Endothelial cell of umbilical vein (primary cell): ENCODE measurements around the gene SPDL1.

Experiments used
- CTCF ChIP-seq, 2 donors: IDR thresholded peaks; 1 replicate in 1 of 2; 2 replicates in 1 of 2; pipeline ENCODE4 v1.5.1; 2011; ENCODE audit warnings: low read length in 2 of 2, mild to moderate bottlenecking in 2 of 2, moderate library complexity in 2 of 2, control low read depth in 1 of 2, inconsistent platforms in 1 of 2, low read depth in 1 of 2; ENCODE audit not compliant: insufficient read depth in 1 of 2; ENCODE audit errors: extremely low read depth in 1 of 2
- EZH2 ChIP-seq: IDR thresholded peaks from 2 replicates; pipeline ENCODE4 v1.6.1; 2012; ENCODE audit warnings: borderline replicate concordance, low read depth, mild to moderate bottlenecking, moderate library complexity, low read length, inconsistent platforms; ENCODE audit not compliant: severe bottlenecking
- FOS ChIP-seq: IDR thresholded peaks from 2 replicates; pipeline ENCODE4 v1.6.1; 2011; ENCODE audit warnings: mild to moderate bottlenecking, low read length, moderate library complexity, borderline replicate concordance; ENCODE audit not compliant: insufficient read depth
- GATA2 ChIP-seq: IDR thresholded peaks from 2 replicates; pipeline ENCODE4 v1.7.0; 2011; ENCODE audit warnings: low read depth, mild to moderate bottlenecking, moderate library complexity, mixed read lengths, low read length; ENCODE audit not compliant: insufficient read length, insufficient read depth
- JUN ChIP-seq: IDR thresholded peaks from 2 replicates; pipeline ENCODE4 v1.6.1; 2011; ENCODE audit warnings: borderline replicate concordance, low read depth; ENCODE audit not compliant: insufficient read length, insufficient read depth
- MYC ChIP-seq: IDR thresholded peaks from one replicate; pipeline ENCODE4 v1.6.1; 2011; ENCODE audit warnings: mild to moderate bottlenecking, low read depth, low read length
- POLR2A ChIP-seq: IDR thresholded peaks from 2 replicates; pipeline ENCODE4 v1.6.1; 2012; ENCODE audit warnings: low read depth, mild to moderate bottlenecking, control low read depth, low read length
- POLR2AphosphoS5 ChIP-seq: IDR thresholded peaks from 2 replicates; pipeline ENCODE4 v1.6.1; 2012; ENCODE audit warnings: low read depth, mild to moderate bottlenecking, control low read depth, low read length, moderate library complexity; ENCODE audit not compliant: insufficient read depth
- TF ChIP-seq, protein P1 (sequence below): IDR thresholded peaks from 2 replicates; pipeline ENCODE4 v1.6.1; 2011; ENCODE audit not compliant: insufficient read depth, insufficient read length

DNA sequence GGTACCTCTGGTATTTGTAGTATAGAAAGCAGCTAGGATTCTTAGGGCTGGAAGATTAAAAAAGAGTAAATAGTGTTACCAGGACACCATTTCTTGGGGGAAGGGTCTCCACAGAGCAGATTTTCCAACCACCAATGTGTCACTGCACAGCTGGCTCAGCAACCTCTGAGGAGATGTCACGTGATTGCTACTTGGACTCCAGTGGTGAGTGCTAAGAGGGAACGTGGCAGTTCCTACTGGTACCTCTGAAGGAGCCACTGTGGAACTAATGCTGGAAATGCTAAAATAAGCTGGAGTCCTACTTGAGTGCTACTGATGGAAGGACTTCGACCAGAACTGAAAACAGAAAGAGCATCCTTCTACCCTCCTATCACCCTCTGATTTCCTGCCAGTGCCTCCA, 36.1 kb upstream of the SPDL1 start:
- TF ChIP-seq POLR2AphosphoS5 (no peak), CTCF (IDR thresholded peaks at IDR 0.05; ENCODE audit: extremely low read depth in 1 of 2, insufficient read depth in 1 of 2, low read depth in 1 of 2, low read length in 2 of 2) (no peak), EZH2 (no peak), POLR2A (no peak), GATA2 (no peak), MYC (no peak), FOS (no peak), JUN (no peak)
- TF ChIP-seq, protein P1, sequence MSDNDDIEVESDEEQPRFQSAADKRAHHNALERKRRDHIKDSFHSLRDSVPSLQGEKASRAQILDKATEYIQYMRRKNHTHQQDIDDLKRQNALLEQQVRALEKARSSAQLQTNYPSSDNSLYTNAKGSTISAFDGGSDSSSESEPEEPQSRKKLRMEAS, result no peak
